GM19035 (cell line): ENCODE data around the gene ZNF281.
"Not testable (repeated sequence)": the region's sequence is repeated elsewhere in the genome, so short reads cannot be mapped to it uniquely, and the experiment has no call there.

ENCODE experiments used
- ATAC-seq: cut with Tn5 transposase; IDR thresholded peaks from one replicate; pipeline ENCODE4 v1.9.1; 2021; ENCODE audit not compliant: unreplicated experiment

Gene ZNF281

DNA sequence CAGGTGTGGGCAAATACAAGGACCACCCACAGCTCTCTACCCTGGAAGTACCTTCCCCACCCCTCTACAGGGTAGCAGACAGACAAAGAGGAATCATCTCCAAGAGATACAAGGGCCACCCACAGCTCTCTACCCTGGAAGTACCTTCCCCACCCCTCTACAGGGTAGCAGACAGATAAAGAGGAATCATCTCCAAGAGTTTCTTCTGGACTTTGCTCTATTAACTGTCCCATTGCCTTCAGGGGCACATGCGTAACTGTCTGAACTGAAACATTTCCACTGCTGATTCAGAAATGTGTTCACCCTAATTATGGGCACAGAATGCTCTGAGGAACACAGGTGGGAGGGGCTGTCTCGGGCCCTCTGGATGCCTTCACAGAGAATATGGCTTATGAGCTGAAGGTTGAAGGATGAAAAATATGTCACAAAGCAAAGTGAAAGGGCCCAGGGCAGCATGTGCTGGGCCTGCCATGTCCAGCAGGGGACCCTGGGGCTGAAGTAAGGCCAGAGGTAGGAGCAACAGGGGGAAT is 43.9 kb downstream of the ZNF281 start:
- ATAC-seq, result no peak

DNA sequence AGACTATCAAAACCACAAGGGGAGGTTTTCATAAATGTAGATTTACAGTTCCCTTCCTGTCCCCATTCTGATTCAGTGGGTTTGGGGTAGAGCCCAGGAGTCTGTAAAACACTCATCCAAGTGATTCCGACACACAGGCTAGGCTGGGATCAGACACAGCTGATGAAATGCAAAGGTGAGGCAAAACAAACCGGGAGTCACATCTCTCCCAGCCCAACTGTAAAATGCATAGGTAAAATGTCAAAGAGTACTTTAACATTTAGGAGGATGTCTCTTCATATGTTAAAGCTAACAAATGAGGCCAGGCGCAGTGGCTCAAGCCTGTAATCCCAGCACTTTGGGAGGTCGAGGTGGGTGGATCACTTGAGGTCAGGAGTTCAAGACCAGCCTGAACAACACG is 45.0 kb downstream of the ZNF281 start:
- no peak for ATAC-seq

DNA sequence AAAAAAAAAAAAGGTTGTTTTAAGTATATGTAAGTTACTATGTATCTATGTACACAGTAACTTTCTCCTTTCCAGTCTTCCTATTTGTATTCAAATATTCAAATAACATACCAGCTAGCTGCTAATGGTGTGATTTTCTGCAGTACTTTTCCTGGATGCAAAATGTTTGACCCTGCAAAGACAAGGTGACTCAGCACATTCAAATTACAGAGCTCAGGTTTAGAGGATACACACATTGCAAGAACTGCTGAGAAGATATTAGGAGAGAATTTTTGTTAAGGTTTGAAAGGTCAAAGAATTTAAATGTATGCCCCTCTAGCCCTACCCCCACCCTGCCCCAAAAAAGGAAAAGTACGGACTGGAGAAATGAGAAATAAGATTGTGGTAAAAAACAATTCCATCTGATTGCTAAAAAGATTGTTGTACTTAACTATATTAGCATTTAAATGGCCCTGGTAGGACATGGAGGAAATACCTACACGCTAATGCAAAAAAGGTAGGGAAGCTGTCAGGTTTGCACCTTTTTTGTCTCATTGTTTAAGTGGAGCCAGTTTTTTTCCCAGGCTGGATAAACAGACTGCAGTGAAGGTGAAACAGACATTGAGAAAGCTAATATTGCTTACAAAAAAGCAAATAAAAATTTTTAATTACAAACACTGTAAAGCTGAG is 45.6 kb downstream of the ZNF281 start:
- no peak for ATAC-seq

DNA sequence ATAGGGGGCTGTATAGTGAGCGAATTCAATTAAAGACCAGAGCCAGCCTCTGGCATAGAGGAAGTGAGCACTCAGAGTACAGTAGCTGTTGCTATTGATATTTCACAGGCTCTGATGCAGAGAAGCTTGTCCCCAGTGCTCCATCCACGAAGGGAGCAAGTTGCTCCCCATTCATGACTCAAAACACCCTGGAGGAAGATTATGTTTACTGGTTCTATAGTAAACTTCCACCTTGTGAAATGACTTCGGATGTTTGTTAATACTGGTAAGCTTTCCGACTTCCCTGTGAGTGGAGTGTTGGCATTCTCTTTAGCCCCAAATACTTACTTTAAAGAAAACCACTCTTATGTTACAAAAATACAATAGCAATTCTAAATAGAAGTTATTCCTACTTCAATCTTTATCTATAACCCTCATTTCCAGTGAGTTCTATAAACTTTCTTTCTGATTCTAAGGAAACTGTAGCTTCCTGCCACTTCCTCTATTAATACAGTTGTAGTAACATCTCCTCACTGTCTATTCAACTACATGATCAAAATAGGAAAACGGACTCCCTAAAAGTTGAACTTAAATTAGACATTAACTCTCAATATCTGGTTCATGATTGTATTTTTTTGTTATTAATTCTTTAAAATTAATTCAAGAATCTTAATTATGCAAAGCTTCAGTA is 46.4 kb downstream of the ZNF281 start:
- no peak for ATAC-seq

DNA sequence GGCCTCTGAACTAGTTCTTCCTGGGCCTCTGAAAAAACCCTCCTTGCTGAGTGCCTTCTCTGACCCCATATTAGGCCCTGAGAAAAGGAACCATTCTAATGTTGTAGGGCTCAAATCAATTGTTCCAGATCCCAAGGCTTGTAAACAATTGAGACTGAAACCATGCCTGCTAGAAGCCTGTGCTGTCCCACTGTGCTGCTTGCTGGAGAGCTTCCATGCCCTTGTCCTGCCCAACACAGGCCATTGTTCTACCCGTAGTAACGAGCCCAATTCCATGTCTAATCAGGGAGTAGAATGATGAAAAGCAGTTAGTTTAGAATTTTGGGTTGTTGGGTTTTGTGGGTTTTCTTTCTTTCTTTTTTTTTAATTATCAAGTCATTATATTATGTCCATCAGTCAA is 47.4 kb downstream of the ZNF281 start:
- no peak for ATAC-seq

DNA sequence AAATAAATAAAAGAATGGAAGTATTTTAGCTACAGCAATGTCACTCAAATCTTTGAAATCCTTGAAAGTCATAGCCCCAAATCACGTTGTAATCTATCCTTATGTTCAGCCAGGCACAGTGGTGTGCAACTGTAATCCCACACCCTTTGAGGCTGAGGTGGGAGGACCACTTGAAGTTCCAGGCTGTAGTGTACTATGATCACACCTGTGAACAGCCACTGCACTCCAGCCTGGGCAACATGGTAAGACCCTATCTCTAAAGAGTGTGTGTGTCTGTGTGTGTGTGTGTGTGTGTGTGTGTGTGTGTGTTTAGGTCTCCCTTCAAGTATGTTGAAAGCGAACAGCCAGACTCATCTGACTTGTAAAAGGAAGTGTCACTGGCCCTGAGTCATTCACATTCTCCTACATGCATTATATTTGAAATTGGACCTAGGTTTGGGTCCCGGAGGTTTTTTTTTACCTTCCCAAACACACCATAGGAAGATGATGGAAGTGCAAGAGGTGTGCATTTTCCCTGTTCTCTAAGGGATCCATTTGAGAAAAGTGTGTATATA is 50.1 kb downstream of the ZNF281 start:
- ATAC-seq, result no peak

DNA sequence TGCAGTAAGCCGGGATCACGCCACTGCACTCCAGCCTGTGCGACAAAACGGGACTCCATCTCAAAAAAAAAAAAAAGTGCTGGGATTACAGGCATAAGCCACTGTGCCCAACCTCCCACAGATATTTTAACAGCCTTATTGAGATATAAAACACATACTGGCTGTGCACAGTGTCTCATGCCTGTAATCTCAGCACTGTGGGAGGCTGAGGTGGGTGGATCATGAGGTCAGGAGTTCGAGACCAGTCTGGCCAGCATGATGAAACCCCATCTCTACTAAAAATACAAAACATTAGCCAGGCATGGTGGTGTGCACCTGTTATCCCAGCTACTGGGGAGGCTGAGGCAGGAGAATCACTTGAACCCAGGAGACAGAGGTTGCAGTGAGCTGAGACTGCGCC is 51.9 kb downstream of the ZNF281 start:
- not testable (repeated sequence) for ATAC-seq

DNA sequence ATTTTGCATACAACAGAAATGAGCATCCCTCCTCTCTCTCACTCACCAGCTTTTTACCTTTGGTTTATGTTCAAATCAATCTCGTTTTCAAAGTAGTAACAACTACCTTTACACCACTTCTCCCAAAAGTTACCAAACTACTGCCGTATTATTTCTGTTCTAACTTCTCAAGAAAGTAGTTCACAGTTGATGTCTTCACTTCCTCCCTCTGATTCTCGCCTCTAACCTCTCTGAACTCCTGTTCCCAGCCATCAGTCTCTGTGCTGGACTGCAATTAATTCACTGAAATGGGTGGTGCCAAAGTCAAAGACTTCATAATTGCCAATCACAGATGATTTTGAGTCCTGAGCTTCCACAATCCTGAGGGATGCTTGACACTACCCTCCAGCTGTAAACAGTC is 54.0 kb downstream of the ZNF281 start:
- ATAC-seq, result no peak
